ENCODE measurements around the gene CHRM4.

CHRM4 gene

DNA sequence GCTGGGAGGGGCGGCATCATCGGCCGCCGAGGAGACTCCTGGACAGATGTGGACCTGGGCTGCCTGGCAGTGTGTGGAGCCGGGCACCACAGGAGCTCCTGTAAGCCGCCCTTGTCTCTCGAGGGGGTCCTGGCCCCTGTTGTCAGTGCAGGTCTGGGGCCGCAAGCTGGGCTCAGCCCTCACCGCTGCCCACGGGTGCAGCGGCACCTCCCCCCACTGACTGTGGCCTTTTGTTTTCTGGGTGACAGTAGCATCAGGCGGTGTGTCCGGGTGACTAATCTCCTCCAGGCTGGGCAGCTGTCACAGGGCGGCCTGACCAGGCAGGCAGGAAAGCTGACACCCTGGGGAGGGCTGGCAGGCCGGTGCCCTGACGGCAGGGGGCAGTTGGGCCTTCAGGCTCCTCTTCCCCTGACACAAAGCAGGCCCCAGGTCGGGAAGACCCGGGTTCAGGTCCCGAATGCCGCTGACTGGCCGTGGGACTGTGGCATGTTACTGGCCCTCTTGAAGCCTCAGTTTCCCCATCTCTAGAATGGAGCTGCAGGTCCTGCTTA, 28.0 kb downstream of the CHRM4 start:
- Histone ChIP-seq H3K4me2 (peak overlapping the region; percentile 95 to 100 (median 98)), H3K4me1 (peaks cover 74 to 96% (median 81%) of the 10 kb centered on the region in 10 experiments), H4K20me1 (peaks cover 65 to 100% (median 89%) of the 10 kb centered on the region in 11 experiments), H3K4me3 (peak overlapping the region in 4 of 10 experiments; percentile 58 to 70 (median 62); a peak in 4 of 20 replicates), H3K27ac (peak overlapping the region; percentile 26 to 92 (median 88); a peak in 19 of 22 replicates), H3K36me3 (peaks cover 13 to 61% (median 27%) of the 10 kb centered on the region in 11 experiments; a peak in 20 of 22 replicates), H3K9me3 (replicated peaks in 1 of 11) (no peaks in the 10 kb centered on the region), H3K27me3 (no peaks in the 10 kb centered on the region), H3K9ac (peak overlapping the region; percentile 64 to 85 (median 81); a peak in 20 of 22 replicates)
- TF ChIP-seq Cebpa-rat (IDR thresholded peaks at IDR 0.05), result no peak

DNA sequence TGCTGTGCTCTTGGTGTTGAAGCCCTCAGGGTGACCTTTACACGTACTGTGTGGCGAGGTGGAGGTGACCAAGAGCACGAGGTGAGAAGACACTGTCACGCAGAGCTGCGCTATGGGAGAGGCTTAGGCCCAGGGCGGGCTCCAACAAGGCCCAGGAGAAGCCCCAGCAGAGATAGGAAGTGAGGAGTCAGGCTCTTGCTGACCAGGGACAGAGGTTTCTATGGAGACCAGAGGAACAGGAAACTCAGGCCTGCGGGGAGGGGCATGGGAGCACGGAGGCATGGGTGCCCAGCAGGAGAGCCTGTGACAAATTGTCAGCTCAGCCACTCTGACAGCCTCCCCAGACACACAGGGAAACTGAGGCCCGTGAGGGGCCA, 28.6 kb downstream of the CHRM4 start:
- Histone ChIP-seq H3K9me3 (replicated peaks in 1 of 11) (no peaks in the 10 kb centered on the region), H3K36me3 (peaks cover 7 to 56% (median 22%) of the 10 kb centered on the region in 11 experiments; a peak in 20 of 22 replicates), H3K4me3 (peak overlapping the region in 9 of 10 experiments; percentile 55 to 70 (median 62); a peak in 12 of 20 replicates), H3K27ac (peak overlapping the region; percentile 64 to 92 (median 88)), H3K4me2 (peak overlapping the region; percentile 95 to 100 (median 98)), H3K4me1 (peaks cover 73 to 94% (median 77%) of the 10 kb centered on the region in 10 experiments), H4K20me1 (peaks cover 61 to 100% (median 88%) of the 10 kb centered on the region in 11 experiments), H3K9ac (peak overlapping the region; percentile 77 to 85 (median 81); a peak in 21 of 22 replicates), H3K27me3 (no peaks in the 10 kb centered on the region)
- no peak for TF ChIP-seq Cebpa-rat (IDR thresholded peaks at IDR 0.05)

DNA sequence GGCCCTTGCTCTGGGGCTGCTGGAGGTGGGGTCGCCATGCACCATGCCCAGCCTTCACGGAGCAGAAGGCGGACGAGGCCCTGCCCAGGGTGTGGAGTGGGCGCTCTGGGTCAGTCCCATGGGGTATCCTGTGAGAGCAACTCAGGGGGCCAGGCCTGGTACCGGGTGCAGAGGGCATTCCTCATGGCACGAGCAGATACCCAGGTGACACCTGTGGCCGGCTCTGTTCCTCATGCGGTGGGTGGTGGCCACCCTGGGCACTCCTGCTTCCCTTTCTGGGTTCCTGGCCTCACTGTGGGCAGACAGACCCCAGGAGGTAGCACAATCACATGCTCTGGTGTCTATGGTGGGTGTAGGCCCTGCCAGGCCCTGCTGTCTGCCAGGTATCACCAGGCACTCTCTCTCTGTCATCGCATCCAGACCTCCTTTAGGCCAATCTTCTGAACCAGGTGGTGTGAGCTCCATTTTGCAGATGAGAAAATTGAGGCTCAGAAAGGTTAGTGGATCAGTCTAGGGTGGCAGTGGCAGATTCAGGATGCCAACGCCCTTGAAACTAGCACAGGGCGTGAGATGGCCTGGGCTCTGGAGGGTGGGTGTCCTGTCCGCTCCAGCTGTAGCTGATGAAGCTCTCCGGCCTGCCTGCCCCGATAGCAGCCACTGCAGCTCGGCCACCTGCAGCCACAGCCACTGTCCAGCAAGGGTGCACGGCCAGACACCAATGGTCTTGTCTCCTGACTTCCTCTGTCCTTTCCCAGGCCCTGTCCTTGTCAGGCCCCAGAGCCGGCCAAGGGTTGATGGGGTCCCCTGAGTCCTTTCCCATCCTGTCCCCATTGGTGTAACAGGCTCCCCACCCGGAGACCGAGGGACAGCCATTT, 29.2 kb downstream of the CHRM4 start:
- peaks cover 5 to 56% (median 18%) of the 10 kb centered on the region in 11 experiments; a peak in 17 of 22 replicates for H3K36me3 ChIP-seq
- peak overlapping the region; percentile 95 to 100 (median 98) for H3K4me2 ChIP-seq
- H4K20me1 ChIP-seq, result peaks cover 63 to 100% (median 90%) of the 10 kb centered on the region in 11 experiments
- H3K9me3 ChIP-seq (replicated peaks in 1 of 11), result no peaks in the 10 kb centered on the region
- peak overlapping the region; percentile 55 to 70 (median 62) for H3K4me3 ChIP-seq
- peaks cover 72 to 96% (median 78%) of the 10 kb centered on the region in 10 experiments for H3K4me1 ChIP-seq
- H3K27ac ChIP-seq, result peak overlapping the region; percentile 64 to 92 (median 88)
- H3K27me3 ChIP-seq, result no peaks in the 10 kb centered on the region
- H3K9ac ChIP-seq, result peak overlapping the region; percentile 77 to 85 (median 81)
- no peak for TF ChIP-seq Cebpa-rat (IDR thresholded peaks at IDR 0.05)

DNA sequence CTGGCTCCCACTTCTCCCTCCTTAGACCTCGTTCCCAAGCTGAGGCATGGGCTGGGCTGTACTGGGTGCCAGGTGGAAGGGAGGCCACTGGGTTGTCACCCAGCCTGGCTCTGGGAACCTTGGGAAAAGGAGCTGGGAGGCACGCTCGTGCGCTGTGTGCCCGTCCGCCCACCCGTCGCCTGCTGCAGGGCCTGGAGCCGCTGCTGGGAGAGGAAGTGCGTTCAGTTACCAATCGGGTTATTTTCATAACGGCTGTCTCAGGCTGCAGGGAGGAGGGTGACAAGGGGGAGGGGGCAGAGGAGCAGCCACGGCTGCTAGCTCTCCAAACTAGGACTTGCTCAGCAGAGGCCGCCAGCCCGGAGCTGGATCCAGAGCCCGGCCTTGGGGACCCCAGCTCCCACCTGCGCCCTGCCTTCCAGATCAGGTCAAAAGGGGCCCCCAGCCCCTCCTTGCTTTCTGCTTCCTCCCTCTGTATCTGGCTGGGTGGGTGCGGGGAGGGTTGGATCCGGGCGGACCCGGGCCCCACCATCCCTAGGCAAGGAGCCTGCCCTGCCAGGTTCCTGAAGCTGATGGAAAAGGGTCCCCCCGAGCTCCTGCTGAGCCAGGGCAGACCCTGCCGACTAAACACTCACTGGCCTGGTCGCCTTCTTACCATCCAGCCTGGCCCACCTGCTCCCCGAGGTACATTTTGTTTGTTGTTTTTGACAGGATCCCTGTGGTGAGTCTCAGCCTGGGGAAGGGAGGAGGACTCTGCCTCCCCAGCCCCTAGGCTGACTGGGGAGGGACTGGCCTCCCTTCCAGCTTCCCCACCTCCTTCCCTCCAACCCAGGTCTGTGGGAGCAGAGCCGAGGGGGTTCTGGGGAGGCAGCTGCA, 30.1 kb downstream of the CHRM4 start:
- H3K4me3 ChIP-seq, result peak overlapping the region; percentile 55 to 70 (median 62)
- H3K36me3 ChIP-seq, result peaks cover 3 to 57% (median 22%) of the 10 kb centered on the region in 11 experiments; a peak in 17 of 22 replicates
- H3K4me2 ChIP-seq, result peak overlapping the region; percentile 95 to 100 (median 98)
- peaks cover 67 to 96% (median 79%) of the 10 kb centered on the region in 10 experiments for H3K4me1 ChIP-seq
- no peaks in the 10 kb centered on the region for H3K9me3 ChIP-seq (replicated peaks in 1 of 11)
- peaks cover 61 to 100% (median 90%) of the 10 kb centered on the region in 11 experiments for H4K20me1 ChIP-seq
- H3K27me3 ChIP-seq, result no peaks in the 10 kb centered on the region
- H3K9ac ChIP-seq, result peak overlapping the region; percentile 77 to 85 (median 81)
- no peak for TF ChIP-seq Cebpa-rat (IDR thresholded peaks at IDR 0.05)
- H3K27ac ChIP-seq, result peak overlapping the region; percentile 64 to 92 (median 88)

DNA sequence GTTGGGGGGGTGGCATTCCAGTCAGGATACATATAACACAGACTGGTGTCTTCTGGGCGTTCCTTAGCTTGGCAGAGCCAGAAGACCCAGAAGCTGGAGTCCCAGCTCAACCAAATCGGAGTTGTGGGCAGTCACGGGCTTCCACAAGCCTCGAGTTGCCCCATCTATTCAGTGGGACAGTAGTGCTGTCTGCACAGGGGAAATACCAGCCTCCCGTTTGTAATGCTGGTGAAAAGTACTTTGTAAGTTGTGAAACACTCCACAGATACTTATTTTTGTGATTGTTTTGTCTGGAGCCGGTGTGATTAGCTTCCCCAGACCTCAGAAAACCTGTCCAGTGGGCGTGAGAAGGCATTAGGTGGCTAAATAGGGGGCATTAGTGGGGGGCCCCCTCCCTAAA, 30.7 kb downstream of the CHRM4 start:
- H3K4me3 ChIP-seq, result peak overlapping the region; percentile 55 to 70 (median 62)
- no peaks in the 10 kb centered on the region for H3K9me3 ChIP-seq (replicated peaks in 1 of 11)
- no peaks in the 10 kb centered on the region for H3K27me3 ChIP-seq
- peaks cover 61 to 96% (median 78%) of the 10 kb centered on the region in 10 experiments for H3K4me1 ChIP-seq
- peak overlapping the region; percentile 64 to 92 (median 88) for H3K27ac ChIP-seq
- H3K9ac ChIP-seq, result peak overlapping the region; percentile 77 to 85 (median 81)
- peaks cover 6 to 57% (median 27%) of the 10 kb centered on the region in 11 experiments; a peak in 18 of 22 replicates for H3K36me3 ChIP-seq
- peaks cover 55 to 100% (median 90%) of the 10 kb centered on the region in 11 experiments for H4K20me1 ChIP-seq
- peak overlapping the region; percentile 95 to 100 (median 98) for H3K4me2 ChIP-seq
- TF ChIP-seq Cebpa-rat (IDR thresholded peaks at IDR 0.05), result peak in 2 of 11 experiments; percentile 21 to 31; a peak in 1 of 22 replicates

DNA sequence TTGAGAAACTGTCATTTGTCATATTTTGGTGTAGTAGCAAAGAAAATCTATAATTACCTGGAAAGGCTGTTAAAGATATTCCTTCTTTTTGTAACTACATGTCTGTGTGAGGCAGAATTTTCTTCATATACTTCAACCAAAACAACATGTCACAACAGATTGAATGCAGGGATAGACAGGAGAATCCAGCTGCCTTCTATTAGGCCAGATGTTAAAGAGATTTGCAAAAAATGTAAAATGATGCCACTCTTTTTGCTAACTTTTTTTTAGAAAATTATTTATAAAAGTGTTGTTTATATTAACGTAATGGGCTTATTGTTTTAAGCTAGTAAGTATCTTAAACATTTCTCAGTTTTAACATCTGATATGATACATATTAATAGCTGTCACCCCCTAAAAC, 31.6 kb downstream of the CHRM4 start:
- H3K4me2 ChIP-seq, result peak overlapping the region in 3 of 11 experiments; percentile 96 to 97 (median 96); a peak in 1 of 22 replicates
- no peak overlapping the region; a peak in 1 of 22 replicates for H3K9ac ChIP-seq
- H3K4me3 ChIP-seq, result no peak overlapping the region
- peaks cover 48 to 100% (median 89%) of the 10 kb centered on the region in 11 experiments for H4K20me1 ChIP-seq
- H3K9me3 ChIP-seq (replicated peaks in 1 of 11), result no peaks in the 10 kb centered on the region
- no peak for TF ChIP-seq Cebpa-rat (IDR thresholded peaks at IDR 0.05)
- H3K27ac ChIP-seq, result peak overlapping the region in 2 of 11 experiments; percentile 86 to 92; a peak in 3 of 22 replicates
- H3K36me3 ChIP-seq, result peaks cover 6 to 52% (median 25%) of the 10 kb centered on the region in 11 experiments; a peak in 18 of 22 replicates
- peaks cover 51 to 95% (median 70%) of the 10 kb centered on the region in 10 experiments for H3K4me1 ChIP-seq
- no peaks in the 10 kb centered on the region for H3K27me3 ChIP-seq

DNA sequence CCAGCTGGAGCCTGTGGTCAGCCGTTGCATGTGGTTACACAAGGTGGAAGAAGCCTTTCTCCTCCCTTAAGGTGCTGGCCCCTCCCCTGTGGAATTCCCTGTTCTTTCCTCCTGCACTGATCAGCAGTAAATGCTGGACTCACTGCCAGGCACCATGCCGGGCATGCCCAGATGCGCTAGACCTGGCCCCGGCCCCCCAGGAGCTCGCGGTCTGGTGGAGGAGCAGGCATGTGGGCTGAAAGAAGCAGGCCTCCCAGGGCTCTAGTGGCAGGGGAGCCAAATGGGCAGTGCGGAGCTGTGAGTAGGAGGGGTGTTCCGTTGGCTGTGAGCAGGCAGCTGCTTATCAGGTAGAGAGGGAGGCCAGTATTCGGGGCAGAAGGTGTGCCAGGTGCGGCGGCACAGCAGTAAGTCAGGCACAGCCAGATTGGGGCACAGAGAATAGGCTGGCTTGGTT, 34.1 kb downstream of the CHRM4 start:
- peaks cover 51 to 95% (median 67%) of the 10 kb centered on the region in 10 experiments for H3K4me1 ChIP-seq
- peaks cover 48 to 100% (median 88%) of the 10 kb centered on the region in 11 experiments for H4K20me1 ChIP-seq
- H3K4me3 ChIP-seq, result no peak overlapping the region
- H3K27ac ChIP-seq, result peak overlapping the region in 6 of 11 experiments; percentile 11 to 55 (median 24); a peak in 7 of 22 replicates
- TF ChIP-seq Cebpa-rat (IDR thresholded peaks at IDR 0.05), result no peak
- H3K27me3 ChIP-seq, result no peaks in the 10 kb centered on the region
- peaks cover 7 to 52% (median 25%) of the 10 kb centered on the region in 11 experiments; a peak in 18 of 22 replicates for H3K36me3 ChIP-seq
- H3K9me3 ChIP-seq (replicated peaks in 1 of 11), result no peaks in the 10 kb centered on the region
- H3K9ac ChIP-seq, result peak overlapping the region in 4 of 11 experiments; percentile 4 to 48 (median 10); a peak in 2 of 22 replicates
- peak overlapping the region; percentile 8 to 79 (median 43); a peak in 17 of 22 replicates for H3K4me2 ChIP-seq

All from BLaER1 treated with 17β-estradiol and CSF1 and Interleukin-3, amounts not matched to agents 10 nM and 100 nM (cell line).